HG02642 (cell line): Measurements from ENCODE around the gene CCL13.

Experiments used
- ATAC-seq: cut with Tn5 transposase; IDR thresholded peaks from one replicate; pipeline ENCODE4 v1.9.1; 2021; ENCODE audit warnings: mild to moderate bottlenecking; ENCODE audit not compliant: unreplicated experiment, poor library complexity

CCL13 gene

DNA sequence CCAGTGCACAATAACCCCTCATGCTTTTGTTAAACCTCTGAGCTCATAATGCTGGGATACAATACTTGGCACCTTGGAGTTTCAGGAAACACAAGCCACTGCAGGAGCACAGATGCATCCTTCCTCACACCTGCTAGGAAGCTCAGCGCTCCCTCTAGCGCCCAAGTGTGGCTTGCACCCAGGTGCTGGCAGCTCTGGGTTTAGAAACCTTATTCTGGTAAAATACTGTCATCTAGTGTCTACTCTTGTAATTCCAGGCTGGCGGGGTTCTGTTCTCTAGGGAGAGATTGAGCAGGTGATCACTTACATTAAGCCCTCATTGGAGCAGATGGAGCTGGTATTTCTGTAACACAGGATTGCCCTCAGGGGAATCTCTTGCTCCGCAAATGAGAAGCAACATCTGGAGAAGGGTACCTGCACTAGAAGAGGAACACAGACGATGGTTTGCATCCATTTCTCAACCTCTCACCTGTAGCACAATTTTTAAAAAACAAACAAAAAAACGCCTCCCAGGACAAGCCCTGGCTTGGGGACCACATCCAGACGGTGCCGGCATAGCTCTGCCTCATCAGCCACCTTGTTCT lies 5.3 kb downstream of the CCL13 start:
- ATAC-seq, result peak; percentile 75

DNA sequence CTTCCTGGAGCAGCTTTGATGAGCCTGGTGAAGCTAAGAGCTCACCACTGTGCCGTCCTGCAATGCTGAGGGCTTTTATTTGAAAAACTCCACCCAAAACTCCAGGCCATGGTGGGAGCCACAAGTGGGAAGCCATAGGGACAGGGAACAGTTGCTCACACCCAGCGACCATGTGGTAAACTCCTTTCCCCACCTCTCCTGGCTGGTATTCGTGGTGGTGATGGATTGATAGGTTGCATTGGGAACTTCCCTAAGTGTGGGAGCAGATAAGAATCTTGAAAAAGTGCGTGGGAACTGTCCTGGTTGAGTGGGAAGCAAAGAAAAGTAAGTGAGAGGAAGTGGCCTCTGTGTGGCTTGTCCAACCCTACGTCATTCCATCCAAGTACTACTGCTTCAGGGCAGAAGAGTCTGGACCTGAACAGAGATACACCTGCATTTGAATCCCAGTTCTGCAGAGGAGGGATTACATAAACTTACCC lies 6.9 kb downstream of the CCL13 start, which contains the start of gene CCL1:
Gene CCL1 (minus strand): TSS at position 51 of the 479 bp plus-strand sequence. CDS start 72 bp downstream, outside the sequence.
- ATAC-seq, result no peak

DNA sequence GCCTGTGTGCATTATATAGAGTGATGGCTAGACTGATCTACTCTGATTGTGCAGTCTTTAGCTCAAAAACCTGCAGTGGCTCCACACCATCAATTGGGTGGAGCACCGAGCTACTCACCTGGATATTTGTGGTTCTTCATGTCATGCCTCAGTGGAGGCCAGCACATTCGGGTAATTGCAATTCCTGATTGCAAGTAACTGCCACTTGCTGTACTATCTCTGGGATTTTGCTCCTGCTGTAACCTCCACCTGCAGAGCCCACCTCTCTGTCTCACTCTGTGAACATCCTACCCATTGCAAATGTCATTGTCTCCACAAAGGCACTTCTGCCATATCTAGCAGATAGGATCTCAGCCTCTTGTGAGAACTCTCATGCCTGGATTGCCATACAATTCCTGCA lies 8.5 kb downstream of the CCL13 start:
- ATAC-seq, result no peak

DNA sequence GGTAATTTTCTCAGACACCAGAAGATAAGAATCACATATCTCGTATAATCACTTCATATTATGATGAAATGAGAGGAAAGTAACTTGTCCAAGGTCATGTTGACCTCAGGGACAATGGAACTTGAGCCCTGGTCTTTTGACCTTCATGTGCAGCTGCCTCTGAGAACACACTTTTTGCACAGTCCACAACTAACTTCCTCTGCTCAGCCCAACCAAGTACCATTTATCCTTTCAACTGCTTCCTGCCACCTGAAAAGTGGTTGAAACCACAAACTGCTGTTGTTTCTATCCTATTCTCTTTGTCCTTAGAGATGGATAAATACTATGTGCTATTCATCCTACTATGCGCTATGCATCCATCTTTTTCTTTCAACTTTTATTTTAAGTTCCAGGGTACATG lies 9.1 kb downstream of the CCL13 start:
- no peak for ATAC-seq

DNA sequence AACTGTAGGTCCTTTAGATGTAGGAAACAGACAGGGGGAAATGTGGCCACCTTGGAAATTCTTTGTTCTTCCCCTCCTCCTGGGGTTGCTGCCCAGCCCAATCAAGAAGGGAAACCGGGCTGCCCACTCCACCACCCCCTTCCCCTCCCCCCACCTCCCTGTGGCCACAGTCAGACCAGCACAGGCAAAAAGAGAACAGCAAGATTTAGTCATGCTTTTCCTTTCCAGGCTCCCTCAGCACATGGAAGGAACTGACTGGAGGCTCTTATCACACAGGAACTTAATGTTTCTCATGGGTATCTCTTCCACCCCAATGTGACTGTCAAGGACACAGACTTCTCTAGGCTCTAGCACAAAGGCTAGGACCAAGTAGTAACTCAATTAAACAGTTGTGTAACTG lies 9.7 kb downstream of the CCL13 start:
- no peak for ATAC-seq

DNA sequence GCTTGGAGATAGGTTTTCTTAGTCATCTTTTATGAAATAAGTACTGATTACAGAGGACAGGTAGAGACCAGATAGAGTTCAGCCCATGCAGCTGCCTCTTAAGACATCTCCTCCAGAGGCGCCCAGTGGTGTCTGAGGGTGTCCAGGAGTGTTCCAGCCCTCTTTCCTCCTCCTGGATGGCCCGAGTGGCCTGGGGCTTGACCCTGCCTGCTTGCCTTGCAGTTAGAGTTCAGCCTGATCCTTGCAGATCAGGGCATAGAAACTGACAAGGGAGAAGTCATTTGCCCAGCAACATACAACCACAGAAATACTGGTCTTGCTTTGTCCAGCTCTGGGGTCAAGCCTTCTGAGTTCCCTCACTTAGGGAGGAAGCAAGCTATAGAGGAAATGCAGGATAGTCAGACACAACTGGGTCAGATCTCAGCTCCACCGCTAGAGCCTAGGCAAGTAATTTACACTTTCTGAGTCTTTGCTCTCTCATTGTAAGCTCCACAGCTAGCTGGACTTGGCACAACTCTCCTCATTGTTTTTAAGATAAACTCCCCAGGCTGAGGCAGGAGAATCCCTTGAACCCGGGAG lies 10.3 kb downstream of the CCL13 start:
- no peak for ATAC-seq

DNA sequence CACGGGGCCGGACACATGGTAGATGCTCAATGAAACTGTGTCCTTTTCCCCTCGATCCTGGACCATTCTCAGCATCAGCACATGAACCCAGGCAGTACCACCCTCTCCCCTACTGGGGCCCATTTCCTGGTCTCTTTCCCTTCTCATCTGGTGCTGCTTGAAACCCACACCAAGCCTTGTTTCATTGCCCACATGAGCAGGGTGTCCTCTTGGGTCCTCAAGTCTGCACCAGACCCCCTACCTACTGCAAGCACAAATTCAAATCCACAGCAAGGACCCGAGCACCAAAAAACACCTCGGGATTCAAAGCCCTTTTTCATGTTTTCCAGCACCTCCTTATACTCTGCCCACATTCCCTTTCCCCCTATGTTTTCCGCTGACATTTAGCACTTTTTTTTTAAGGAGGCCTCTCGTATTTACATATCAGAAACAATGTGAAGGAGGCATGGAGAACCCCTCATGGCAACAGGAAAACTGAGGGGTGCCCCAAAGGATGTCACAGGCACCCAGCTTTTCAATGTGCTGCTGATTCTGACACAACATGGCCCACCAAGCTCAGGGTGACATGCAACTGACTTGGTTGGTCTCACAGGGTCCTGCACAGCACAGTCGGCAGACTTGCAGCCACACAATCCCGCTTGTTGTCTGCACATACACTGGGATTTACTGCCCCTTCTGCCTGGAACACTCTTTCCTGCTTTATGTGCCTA lies 11.4 kb downstream of the CCL13 start:
- no peak for ATAC-seq

DNA sequence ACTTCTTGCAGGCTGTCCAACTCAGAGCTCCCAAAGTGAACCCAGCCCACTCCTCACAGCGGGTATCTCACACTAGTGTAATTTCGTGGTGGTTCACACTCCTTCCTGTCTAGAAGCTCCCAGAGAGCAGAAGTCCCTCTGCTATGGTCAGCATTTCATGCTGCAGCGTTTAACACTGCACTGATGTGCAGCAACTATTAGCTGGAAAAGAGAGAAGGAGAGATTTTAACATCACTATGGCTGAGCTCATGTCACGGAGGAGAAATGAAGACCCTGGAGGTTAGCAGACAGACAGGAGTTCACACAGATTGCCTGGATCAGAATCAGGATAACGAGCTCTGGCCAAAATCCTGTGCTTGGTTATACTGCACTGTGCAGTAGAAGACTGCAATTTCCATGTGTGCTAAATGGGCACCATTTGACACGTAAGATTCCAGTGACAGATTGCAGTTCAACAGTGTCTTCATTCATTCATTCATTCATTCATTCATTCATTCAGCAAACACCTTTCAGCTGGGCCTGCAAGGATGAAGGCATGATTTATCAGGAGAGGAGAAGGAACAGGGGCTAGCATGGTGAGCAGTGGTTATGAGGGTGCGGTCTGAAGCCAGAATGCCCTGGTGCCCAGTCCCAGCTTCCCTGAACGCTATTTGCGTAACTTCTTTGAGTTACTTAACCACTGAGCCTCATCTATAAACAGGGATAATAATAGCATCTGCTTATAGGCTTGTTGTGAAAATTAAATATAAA lies 12.1 kb downstream of the CCL13 start:
- no peak for ATAC-seq

DNA sequence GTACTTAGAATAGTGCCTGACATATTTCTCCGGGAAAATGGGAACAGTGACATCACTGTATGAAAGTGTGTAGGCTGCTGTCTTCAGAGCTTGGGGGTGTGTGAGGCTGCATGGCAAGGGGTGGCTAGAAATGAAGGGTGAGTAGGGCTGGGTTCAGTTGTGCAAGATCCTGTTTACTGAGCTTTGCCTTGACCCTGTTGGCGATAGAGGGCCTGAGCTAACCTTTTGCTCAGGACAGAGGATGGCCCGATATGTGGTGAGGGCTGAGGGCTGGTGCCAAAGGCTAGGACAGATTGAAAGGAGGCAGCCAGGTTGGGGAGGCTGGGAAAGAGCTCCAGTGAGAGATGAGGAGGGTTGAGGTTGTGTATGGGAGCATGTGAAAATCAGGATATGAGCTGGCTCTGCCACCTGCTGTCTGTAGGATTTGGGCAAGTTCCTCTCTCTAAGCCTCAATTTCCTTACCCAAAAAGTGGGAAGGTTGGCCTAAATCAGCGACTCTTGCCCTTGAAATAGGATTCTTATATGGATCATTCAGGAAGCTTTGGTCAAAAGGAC lies 12.7 kb downstream of the CCL13 start:
- ATAC-seq, result no peak

DNA sequence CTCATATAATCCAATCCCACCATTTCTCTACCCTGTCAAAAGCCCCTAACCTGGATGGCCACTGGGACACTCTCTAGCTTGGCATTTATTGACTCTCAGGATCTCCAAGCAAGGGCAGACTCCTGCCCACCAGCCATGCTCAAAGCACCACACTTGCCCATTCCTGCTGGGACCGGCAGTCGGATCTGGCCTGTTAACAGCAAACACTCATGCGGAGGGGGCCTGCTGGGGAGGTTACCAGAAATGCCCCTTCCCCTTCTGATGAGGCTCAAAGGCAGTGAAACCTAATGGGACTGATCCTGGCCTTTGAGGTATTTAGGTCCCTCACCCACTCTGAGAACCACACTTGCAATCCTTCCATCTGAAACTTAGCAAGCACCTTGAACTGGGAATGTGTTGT lies 13.3 kb downstream of the CCL13 start:
- no peak for ATAC-seq

DNA sequence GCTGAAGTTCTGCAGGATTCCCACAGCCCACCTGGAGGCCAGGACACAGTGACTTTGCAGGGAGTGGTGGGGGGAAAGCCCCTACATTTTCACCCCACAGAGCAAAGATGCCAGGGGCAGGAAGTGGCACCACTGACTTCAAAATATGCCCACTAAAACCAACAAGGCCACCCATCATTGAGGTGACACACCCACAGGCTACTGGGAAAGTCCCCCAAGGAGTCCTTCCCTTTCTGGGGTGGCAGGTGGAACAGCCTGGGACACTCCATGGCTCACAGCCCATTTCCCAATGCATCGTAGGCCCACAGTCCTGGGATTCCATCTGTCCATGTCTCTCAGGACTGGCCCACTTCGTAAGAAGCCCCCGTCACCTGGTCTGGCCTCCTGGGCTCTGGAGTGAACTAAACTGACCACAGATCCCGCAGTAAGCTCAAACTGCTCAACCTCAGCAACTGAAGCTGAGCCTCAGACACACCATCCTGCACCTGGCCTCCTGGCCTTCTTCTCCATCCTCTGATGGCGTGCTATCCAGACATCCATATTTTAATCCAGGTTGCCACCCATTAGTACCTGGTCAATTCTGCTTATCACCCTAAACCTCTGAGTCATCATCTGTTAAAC lies 14.2 kb downstream of the CCL13 start:
- no peak for ATAC-seq

DNA sequence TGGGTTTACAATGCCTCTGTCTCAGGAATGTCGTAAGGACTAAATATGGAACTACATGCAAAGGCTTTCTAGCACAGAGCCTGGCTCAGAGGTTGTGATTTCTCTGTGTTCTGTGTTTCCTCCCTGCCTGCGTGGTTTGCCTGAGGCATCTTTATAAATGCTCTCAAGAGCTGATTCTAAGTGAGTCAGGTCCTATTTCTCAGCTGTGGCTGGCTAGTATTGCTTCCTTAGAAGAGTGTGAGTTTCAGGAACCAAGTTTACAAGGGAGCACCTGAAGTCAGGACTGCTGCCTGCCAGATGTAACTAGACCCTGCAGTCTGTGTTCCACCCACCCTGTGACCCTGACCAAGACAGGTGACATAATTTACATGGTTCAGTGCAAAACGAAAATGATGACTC lies 14.7 kb downstream of the CCL13 start:
- peak; percentile 69 for ATAC-seq

DNA sequence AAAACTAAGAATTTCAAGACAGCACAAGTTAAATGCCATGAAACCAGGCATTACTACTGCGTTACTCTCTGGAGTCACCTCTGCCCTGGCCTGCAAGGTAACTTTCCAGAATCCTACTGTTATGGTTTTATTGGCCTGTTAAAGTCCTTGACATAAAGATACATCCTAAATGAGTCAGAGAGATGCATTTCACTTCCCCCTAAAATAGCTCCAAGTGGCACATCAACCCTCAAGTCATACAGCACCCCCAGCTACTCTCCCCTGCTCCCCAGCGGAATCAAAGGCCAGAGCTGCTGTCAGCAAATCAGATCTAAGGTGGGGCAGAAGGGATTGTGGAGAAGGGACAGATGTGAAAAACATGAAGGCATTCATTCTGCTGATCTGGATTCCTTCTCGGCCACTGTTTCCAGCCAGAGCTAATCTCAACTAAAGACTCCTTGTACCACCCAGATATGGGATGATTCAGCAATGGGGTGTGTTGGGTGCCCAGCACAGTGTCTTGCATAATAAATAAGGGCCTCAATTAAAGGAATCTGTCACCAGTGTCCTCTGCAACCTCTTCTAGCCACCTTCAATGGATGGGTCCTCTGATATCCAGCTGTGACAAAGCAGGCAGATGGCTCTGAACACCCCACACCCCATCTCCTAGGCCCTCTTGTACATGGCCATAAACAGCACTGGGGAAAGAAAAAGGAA lies 15.3 kb downstream of the CCL13 start:
- ATAC-seq, result no peak

DNA sequence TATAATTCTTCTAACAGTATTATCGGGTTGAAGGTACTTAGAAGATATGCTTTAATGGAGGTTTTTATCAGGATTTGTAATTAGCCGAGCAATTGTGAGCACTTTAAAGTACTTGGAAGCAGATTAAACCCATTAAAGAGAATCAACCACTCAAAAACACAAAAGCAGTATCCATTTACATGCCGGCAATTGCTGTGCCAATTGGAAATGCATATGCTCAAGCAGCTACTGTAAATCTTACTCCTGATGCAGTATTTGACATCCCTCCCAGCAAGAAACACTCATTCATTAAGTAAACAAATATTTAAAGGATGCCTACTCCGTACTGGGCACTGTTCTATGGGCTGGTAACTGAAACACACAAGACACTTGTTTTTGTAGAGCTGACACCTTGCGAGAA lies 18.2 kb downstream of the CCL13 start:
- ATAC-seq, result no peak

DNA sequence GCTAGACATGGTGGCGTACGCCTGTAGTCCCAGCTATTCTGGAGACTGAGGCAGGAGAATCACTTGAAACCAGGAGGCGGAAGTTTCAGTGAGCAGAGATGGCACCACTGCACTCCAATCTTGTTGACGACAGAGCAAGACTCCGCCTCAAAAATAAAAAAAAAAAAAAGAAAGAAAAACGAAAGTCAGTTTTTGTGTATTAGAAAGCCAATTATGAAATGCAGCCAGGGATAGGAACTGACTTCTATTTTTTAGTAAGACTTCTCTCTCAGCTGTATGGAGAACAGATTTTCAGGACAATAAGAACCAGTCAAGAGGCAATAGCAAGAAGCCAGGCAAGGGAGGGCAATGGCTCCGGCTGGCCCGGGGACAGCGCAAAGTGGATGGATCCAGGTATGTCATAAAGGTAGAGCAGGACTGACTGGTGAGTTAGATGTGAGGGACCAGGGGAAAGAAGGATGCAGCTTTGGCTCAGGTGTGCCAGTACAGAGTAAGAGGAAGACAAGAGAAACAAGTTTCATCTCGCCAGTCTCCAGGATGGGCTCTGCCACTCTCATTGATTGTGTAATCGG lies 19.2 kb downstream of the CCL13 start:
- no peak for ATAC-seq

DNA sequence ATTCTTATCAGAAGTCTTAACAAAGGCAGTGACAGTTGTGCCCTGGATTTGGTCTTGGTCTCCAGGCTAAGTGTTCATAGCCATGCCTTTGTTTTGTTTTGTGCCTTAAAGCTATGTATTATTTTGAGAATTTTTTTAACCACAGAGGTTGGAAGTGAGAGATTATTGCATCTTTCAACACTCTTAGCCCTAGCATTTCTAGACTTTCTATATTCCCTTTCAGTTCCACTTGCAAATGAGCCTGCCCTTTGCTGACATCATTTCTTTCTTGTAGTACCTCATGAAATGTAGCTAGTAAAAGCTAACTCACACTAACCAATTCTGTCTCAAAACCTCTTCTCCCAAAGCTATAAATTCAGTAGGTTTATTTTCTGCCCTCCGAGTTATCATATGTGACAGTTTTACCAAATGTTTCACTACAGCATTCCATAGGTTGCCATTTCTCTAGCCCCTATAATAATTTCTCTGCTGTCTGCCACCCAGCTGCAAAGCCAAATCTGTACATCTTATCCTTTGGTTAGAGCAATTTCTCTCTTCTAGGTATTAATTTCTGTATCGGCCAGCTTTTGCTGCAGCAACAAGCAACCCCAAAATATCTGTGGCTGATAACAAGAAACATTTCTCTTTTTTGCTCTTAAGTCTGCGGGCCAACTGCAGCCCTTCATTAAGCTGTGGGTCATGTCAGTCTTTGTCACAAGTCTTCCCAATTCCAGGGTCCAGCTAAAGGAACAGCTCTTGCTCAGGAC lies 21.0 kb downstream of the CCL13 start:
- peak; percentile 49 for ATAC-seq

DNA sequence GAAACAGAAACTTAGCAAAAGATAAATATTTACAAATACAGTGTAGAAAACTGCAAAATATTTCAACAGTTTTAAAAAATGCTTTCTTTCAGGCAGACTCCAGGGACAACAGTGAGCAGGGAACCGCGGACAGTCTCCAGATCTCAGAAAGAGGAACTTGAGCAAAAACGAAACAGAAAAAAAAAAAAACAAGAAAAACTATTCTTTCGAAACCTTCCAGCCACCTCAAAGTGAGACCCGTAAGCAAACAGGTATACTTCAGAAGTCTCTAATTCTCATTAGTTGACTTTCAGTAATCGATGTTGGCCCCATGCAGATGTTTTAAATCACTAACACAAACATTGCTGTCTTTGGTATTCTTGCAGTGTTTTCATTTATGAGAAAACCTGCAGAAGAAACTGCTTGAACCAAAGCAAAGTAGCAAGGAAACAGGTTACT lies 22.4 kb downstream of the CCL13 start:
- ATAC-seq, result peak; percentile 71

DNA sequence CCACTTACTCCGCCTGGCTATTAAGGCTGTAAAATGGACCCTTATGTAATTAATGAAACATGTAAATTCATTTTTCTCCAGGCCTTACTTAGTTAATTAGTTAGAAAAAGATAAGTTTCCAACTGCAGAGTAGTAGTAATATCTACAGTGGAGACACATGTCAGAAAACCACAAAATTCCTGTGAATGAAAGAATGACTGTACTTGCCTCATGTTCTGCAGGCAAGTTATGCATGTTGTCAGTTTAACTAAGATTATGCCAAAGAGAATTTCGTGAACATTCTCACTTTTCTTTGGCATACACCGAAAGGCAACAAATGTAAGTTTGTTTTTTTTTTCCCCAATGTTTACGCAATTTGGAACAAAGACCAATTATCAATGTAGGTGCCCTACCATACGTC lies 23.6 kb downstream of the CCL13 start:
- no peak for ATAC-seq
